Stimulated activated CD4-positive, alpha-beta T cell treated with anti-CD3 and anti-CD28 coated beads, Interleukin-2, amount 100 ng/mL, for 24 hours (primary cell): Measurements from ENCODE around the gene ACOT12.

Source experiments
- DNase-seq, 2 donors: peaks; one replicate each; pipeline ENCODE4 v3.0.0-alpha.2; 2020

Gene ACOT12

DNA sequence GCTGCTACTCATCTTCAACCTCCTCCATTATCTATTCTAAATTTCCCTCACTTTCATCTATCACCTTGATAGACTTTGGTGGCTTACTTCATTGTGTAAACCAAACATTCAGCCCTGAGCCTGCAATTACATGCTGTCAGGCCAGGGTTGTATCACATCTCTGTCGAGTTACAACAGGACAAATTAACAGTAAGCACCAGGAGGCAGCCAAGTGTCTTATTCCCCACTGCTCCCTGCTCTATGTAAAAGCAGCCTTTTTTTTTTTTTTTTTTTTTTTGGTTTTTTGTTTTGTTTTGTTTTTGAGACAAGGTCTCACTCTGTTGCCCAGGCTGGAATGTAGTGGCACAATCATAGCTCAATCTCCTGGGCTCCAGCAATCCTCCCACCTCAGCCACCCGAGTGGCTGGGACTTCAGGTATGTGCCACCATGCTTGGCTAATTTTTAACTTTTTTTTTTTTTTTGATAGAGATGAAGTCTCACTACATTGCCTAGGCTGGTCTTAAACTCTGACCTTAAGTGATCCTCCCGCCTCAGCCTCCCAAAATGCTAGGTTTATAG lies 107.8 kb downstream of the ACOT12 start:
- no peak for DNase-seq

DNA sequence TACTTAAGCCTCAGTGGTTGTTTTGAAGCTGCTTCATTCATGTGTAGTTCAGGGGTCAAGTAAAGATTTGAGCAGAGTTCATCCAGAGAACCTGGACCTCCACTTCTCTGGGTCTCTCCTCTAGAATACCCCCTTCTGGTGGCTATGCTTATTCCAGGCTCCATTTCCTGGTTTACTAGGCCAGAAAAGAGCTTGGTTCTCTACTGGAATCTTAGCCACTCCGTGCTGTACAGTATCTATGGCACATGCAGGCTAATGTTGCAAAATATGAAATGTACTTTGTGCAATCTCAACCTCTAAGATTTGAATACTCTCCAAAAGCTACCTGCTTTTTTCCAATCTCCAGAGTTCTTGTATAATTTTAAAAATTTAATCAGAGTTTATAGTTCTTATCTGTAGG lies 110.0 kb downstream of the ACOT12 start:
- no peak for DNase-seq
